ENCODE measurements around the gene FTCD.

Gene FTCD

GRCh38 chr21:46121286-46122221 is 33.8 kb downstream of the FTCD start:
- no peak for DNase-seq

- no peak for DNase-seq
Measured at GRCh38 chr21:46120301-46121285, 34.8 kb downstream of the FTCD start.

- DNase-seq: no peak
Measured at GRCh38 chr21:46119637-46120271, 35.6 kb downstream of the FTCD start.

GRCh38 chr21:46119144-46119636 is 36.2 kb downstream of the FTCD start:
- DNase-seq: no peak

DNA sequence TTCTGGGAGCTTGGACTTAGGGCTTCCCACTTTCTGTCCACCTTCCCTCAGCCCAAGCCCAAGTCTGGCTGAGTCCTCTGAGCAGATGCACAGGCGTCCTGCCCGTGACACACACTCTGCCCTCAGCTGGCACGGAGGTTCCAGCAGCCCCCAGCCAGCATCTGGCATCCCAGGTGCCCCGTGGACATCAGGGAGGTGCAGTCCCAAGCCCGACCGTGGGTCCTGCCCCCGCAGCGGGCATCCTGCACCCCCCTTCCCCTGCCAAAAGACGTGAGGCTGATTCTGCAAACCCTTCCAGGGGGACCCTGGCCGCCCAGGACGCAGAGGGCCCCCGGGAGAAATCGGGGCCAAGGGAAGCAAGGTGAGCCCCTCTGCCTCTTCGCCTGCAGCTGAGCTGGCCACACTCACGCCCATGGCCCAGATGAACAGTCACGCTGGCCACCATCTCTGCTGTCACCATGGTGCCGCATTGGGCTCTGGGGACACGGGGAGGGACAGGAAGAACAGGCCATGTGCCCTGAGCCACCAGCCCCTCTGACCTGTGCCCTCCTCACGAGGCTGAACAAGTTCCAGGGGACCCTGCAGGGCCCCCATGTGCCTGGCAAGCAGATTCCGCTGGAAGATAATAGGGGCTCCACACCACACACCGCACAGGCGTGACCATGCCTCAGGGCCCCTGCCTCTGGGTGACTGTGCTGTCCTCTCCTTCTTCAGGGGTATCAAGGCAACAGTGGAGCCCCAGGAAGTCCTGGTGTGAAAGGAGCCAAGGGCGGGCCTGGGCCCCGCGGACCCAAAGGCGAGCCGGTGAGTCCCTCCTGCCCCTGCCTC is 36.8 kb downstream of the FTCD start:
- no peak for DNase-seq

DNA sequence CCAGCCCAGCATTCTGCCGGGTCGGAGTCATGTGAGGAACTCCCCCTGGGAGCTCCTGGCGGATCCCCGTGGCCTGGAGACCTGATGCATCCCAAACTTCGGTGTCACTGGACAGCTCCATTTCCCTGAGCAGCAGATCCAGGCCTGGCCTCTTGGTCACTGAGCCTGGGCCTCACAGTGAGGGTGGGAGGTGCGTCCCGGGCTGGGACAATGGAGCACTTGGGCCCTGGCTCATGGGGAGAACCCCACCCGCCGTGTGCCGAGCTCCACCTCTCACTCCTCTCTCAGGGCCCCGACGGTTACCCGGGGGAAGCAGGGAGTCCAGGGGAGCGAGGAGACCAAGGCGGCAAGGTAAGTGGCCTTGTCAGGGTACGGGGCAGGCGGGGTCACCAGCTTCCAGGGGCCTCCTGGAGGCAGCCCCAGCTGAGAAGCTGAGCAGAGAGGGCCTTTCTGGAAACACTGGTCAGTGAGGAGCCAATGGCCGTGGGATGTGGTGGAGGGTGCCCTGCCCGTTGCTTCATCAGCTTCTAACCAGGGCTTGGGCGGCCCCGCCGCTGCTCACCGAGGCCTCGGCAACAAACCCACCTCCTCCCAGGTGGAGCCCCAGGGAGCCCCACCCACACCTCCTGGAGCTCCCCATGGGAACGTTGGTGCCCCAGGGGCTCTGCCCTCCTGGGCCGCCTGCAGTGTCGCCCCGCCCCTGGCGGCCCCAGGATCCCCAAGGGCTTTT is 37.6 kb downstream of the FTCD start:
- no peak for DNase-seq

DNA sequence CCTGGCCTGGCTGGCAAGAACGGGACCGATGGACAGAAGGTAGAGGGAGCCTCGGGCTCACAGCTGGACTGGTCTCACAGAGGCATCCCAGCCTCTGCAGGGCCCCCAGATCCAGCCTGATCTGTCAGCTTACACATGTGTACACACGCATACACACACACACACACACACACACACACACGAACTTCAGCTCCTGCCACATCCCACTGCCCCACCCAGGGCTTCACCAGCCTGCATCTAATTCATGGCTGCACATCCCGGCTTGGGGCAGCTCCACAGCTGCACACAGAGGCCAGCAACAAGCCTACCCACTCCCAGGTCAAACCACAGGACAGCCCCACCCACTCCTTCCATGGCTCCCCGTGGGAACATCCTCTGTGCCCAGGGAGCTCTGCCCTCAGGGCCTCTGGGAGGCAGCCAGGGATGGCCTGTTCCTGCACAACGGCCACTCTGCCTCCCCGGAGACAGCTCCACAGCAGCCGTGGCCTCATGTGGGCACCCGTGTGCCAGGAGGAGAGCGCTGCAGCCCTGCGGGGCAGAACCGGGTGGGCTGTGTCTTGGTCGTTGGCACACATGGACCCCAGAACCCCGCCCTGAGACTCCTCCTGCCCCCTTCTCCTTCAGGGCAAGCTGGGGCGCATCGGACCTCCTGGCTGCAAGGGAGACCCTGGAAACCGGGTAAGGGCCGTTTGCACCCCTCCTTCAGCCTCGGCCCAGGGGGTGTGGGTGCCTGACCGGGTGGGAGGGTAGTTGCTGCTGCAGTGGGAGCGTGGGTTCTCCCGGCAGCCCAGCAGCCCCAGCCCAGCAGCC is 38.4 kb downstream of the FTCD start:
- DNase-seq: no peak

GRCh38 chr21:46116189-46116775 is 39.1 kb downstream of the FTCD start:
- no peak for DNase-seq

GRCh38 chr21:46115441-46116188 is 39.8 kb downstream of the FTCD start:
- DNase-seq: no peak

DNA sequence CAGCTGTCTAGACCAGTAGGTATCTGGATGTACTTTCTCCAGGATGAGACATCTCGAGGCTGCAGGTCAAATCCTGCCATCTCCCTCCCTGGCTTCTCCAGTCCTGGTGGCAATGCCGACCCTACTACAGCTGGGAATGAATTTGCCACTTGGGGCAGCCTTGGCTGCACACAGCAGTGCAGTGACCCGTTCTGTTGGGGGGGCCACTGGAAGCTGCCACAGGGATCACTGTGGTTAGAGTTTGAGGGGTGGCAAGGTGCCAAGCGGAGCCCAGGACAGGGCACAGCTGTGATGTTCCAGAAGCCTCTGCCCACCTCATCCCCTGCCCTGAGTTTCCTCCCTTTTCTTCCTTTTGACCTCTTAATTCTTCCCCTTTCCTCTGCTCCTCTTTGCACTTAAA is 40.4 kb downstream of the FTCD start:
- DNase-seq: no peak

DNA sequence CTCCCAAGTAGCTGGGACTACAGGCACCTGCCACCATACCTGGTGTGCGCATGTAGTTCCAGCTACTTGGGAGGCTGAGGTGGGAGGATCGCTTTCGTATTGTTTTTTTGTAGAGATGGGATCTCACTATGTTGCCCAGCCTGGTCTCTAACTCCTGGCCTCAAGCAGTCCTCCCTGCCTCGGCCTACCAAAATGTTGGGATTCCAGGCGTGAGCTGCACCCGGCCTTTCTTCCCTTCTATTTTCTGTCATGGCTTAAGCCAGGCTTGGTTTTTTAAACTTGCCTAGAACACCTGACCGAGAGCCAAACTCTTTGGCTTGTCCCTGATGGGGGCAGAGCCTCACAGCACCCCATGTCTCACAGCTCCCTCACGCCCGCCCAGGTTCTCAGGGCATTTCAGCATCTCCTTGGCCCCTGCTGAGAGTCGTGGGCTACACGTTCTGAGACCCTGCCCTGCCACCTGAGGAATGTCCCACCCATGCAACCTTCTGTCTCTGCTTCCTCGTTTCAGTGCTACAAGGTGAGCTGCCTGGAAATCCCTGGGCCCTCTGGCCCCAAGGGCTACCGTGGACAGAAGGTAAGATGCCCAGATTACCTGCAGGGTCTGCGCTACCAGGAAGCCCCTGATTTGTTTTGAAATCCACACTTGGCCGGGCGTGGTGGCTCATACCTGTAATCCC is 41.7 kb downstream of the FTCD start:
- no peak for DNase-seq

DNA sequence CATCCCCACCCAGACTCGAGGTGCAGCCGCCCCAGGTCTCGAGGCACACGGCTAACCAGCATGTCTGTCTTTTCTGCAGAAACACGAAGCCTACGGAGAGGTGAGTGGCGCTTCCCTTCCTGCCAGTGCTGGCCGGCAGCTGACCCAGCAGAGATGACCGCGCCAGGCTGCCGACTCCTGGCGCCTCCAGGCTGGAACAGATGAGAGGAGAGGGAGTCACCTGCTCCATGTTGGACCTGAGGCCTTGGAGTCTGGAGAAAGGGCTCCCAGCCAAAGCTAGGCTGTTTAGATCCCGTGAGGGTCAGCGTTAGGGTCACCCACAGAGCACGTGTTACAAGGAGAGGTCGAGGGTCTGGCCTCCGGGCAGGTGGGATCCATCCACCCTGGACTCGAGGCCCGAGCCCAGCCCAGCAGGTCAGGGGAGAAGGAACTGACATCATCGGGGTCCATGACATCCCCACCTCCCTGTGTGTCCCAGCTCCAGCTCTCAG is 42.6 kb downstream of the FTCD start:
- no peak for DNase-seq

GRCh38 chr21:46111857-46112724 is 43.3 kb downstream of the FTCD start:
- DNase-seq: no peak

GRCh38 chr21:46111193-46111571 is 44.2 kb downstream of the FTCD start:
- DNase-seq: no peak

DNA sequence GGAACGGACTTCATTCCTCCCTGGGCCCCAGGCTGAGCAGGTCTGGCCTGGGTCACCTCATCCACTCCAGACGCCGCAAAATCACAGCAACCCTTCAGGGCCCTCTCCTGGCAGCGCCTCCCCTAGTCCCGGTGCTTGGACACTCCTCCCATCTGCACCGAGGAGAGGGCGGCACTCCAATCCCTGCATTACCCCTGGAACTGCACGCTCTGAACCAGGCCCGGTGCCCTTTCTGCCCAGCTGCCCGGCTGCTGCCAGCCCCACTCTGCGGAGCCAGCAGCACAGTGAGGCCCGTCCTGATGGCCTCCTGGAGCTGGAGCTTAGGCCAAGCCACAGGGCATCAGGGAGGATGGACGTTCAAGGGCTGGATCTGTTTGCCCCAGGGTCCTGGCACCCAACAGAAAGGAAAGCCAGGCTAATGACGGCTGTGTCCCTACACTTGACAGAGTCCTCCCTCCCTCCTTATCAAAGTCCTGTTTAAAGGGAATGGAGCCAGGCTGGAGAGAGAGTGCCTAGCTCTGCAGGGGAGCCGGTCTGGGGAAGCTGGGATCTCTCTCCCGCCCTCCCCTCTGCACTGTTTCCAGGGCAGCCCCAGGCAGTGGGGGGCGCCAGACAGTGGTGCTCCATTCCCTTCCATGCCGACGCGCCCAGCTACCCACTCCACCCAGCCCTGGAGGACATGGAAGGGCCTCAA is 44.7 kb downstream of the FTCD start:
- DNase-seq: no peak

DNA sequence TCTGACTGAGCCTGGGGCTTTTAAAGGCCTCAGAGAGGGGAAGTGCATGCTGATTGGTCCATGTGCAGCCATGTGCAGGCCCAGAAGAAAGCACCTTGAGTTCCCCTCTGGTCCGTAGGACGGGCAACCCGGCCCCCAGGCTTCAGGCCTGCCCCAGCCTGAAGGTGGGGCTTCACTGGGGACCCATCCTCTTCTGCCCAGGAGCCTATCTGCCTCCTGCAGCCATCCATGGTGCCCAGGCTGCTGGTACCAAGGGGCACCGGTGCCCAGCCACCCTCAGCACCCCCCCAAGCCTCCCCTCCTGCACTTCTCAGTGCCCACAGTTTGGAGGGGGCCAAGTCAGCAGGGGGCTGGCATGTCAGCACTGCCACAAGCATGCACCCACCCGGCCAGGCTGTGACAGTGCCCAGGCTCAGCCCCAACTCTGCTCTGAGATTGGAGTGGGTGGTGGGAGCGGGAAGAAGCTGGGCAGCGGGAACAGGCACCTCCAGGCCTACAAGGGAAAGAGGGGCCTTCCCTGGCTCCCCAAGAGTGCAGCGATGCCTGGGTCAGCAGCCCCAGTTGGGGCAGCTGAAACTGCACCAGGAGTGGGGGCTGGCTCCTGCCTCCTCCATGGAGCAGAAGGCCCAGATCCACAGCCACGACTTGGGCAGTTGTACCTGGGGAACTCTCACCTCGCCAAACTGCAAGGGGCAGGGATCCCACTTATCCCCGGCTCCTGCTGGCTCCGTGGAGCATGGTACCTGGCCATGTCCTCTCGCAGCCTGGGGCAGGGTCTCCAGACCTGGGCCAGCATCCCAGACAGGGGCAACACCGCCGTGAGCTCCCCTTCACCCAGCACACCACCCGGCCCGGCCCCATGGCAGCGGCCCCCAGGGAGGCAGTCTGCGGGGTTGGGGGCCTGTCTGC is 45.8 kb downstream of the FTCD start:
- no peak for DNase-seq

Data from NCI-H1417 treated with DMSO at 0.1 percent for 48 hours (cell line).